HCT116 (cell line): ENCODE data around the gene ZBTB1. TPM values are rescaled to one million over a fixed set of nuclear protein-coding genes. Genes with fewer than 3 reads are reported as not detected.

ENCODE experiments used
- ATAC-seq: fragments of 200-7000 bp; cut with Tn5 transposase; 2 replicates; pipeline ENCODE4 v1.9.1; 2020; ENCODE audit warnings: mild to moderate bottlenecking, moderate library complexity
- BruUV-seq: library from RNA; stranded (reverse); fragments of 400-500 nt; replicated peaks from 2 replicates; lab custom pipeline; 2021; lab: Mats Ljungman, UMichigan
- CTCF ChIA-PET: fragments of 300-600 bp; sonication (Branson Sonifier 250); formaldehyde crosslinking; loops from one replicate; lab custom pipeline; 2021; ENCODE audit warnings: antibody characterized with exemption; lab: Charles Lee
- POLR2A ChIA-PET: fragments of 300-600, 350-600 bp; sonication (Branson Sonifier 250); formaldehyde crosslinking; loops from one replicate; lab custom pipeline; 2021; ENCODE audit warnings: antibody characterized with exemption; lab: Charles Lee
- RAD21 ChIA-PET, 2 experiments: fragments of 300-600 bp; sonication (Branson Sonifier 250); formaldehyde crosslinking; loops; one replicate each; lab custom pipeline; 2023; ENCODE audit warnings: low total read pairs in 2 of 2; ENCODE audit not compliant: uncharacterized antibody in 2 of 2, unreplicated experiment in 2 of 2, low non-redundant PET in 1 of 2; lab: Charles Lee
- DNase-seq: peaks from one replicate; pipeline ENCODE4 v3.0.0-alpha.2; 2010; ENCODE audit warnings: low read depth, low spot score
- H2AFZ ChIP-seq: fragments of 200-600 bp; shearing (Covaris generic), sonication (generic); 2 replicates; pipeline ENCODE4 v1.6.1; 2017; ENCODE audit warnings: low read depth, mixed run types, mixed read lengths, antibody characterized with exemption, low read length; ENCODE audit not compliant: poor library complexity, severe bottlenecking
- H3K27ac ChIP-seq: 2 replicates; pipeline ENCODE4 v1.5.1; 2012; ENCODE audit warnings: low read depth, low read length
- H3K27me3 ChIP-seq: fragments of 200-600 bp; sonication (generic); 2 replicates; pipeline ENCODE4 v1.6.1; 2016; ENCODE audit warnings: mixed run types, low read length, mixed read lengths; ENCODE audit not compliant: insufficient read depth
- H3K36me3 ChIP-seq, 2 experiments: fragments of 200-500 bp in 1 of 2; fragments of 200-600 bp in 1 of 2; sonication (Bioruptor generic) in 1 of 2; sonication (generic) in 1 of 2; 2 replicates each; pipeline versions ENCODE4 v1.5.1 to v1.6.1; 2014 to 2016; ENCODE audit warnings: low read length in 2 of 2, inconsistent platforms in 1 of 2, mixed read lengths in 1 of 2, mixed run types in 1 of 2; ENCODE audit not compliant: insufficient read depth in 2 of 2, control insufficient read depth in 1 of 2
- H3K4me1 ChIP-seq, 2 experiments: fragments of 200-600 bp in 1 of 2; sonication (generic) in 1 of 2; 2 replicates each; pipeline versions ENCODE4 v1.5.1 to v1.6.1; 2012 to 2017; ENCODE audit warnings: low read length in 2 of 2, inconsistent platforms in 1 of 2, mild to moderate bottlenecking in 1 of 2, mixed read lengths in 1 of 2, mixed run types in 1 of 2, moderate library complexity in 1 of 2; ENCODE audit not compliant: insufficient read depth in 2 of 2, control insufficient read depth in 1 of 2
- H3K4me2 ChIP-seq: fragments of 200-600 bp; sonication (generic); 2 replicates; pipeline ENCODE4 v1.6.1; 2017; ENCODE audit warnings: mixed run types, low read length, mixed read lengths
- H3K4me3 ChIP-seq, 2 experiments: fragments of 200-600 bp in 1 of 2; sonication (generic) in 1 of 2; replicated peaks in 1 of 2; 2 replicates each; pipeline ENCODE4 v1.5.1; 2011 to 2016; ENCODE audit warnings: low read length in 2 of 2, control low read depth in 1 of 2, low read depth in 1 of 2, mild to moderate bottlenecking in 1 of 2, mixed read lengths in 1 of 2, mixed run types in 1 of 2
- H3K79me2 ChIP-seq: fragments of 200-600 bp; sonication (generic); 2 replicates; pipeline ENCODE4 v1.6.1; 2017; ENCODE audit warnings: mild to moderate bottlenecking, mixed run types, low read length, moderate library complexity, mixed read lengths; ENCODE audit not compliant: insufficient read depth
- H3K9ac ChIP-seq: fragments of 200-600 bp; sonication (generic); 2 replicates; pipeline ENCODE4 v1.6.1; 2016; ENCODE audit warnings: low read length, mixed read lengths
- H3K9me2 ChIP-seq: fragments of 200-600 bp; sonication (generic), shearing (Covaris generic); 2 replicates; pipeline ENCODE4 v1.6.1; 2017; ENCODE audit warnings: mixed run types, mild to moderate bottlenecking, moderate library complexity; ENCODE audit not compliant: insufficient read depth
- H3K9me3 ChIP-seq, 2 experiments: fragments of 200-500 bp in 1 of 2; fragments of 200-600 bp in 1 of 2; sonication (Bioruptor generic) in 1 of 2; sonication (generic) in 1 of 2; 2 replicates each; pipeline ENCODE4 v1.6.1; 2014 to 2017; ENCODE audit warnings: low read length in 2 of 2, mixed read lengths in 2 of 2, inconsistent platforms in 1 of 2, low read depth in 1 of 2, mild to moderate bottlenecking in 1 of 2, mixed run types in 1 of 2, moderate library complexity in 1 of 2; ENCODE audit not compliant: control insufficient read depth in 1 of 2, insufficient read depth in 1 of 2
- H4K20me1 ChIP-seq: fragments of 200-600 bp; sonication (generic), shearing (Covaris generic); 2 replicates; pipeline ENCODE4 v1.6.1; 2017; ENCODE audit warnings: mixed run types, mild to moderate bottlenecking, moderate library complexity; ENCODE audit not compliant: insufficient read depth
- ATF3 ChIP-seq: IDR thresholded peaks from 2 replicates; pipeline ENCODE4 v1.6.1; 2012
- CBX3 ChIP-seq: IDR thresholded peaks from 2 replicates; pipeline ENCODE4 v1.6.1; 2012; ENCODE audit warnings: low read depth
- CTCF ChIP-seq, 3 experiments: fragments of 200-600 bp in 1 of 3; sonication (generic) in 1 of 3; IDR thresholded peaks in 2 of 3; conservative IDR thresholded peaks in 1 of 3; 2 replicates each; pipeline ENCODE4 v1.5.1; 2012 to 2017; ENCODE audit warnings: low read depth in 2 of 3, low read length in 2 of 3, antibody characterized with exemption in 1 of 3, borderline replicate concordance in 1 of 3, control low read depth in 1 of 3, mild to moderate bottlenecking in 1 of 3, mixed read lengths in 1 of 3, mixed run types in 1 of 3, moderate library complexity in 1 of 3; ENCODE audit not compliant: insufficient read depth in 1 of 3
- EGR1 ChIP-seq: IDR thresholded peaks from 2 replicates; pipeline ENCODE4 v1.6.1; 2012; ENCODE audit warnings: low read depth
- EZH2 ChIP-seq: fragments of 200-600 bp; sonication (generic); IDR thresholded peaks from 2 replicates; pipeline ENCODE4 v1.6.1; 2017; ENCODE audit warnings: antibody characterized with exemption, mixed run types
- EZH2phosphoT487 ChIP-seq: fragments of 200-600 bp; IDR thresholded peaks from 2 replicates; pipeline ENCODE4 v1.6.1; 2018; ENCODE audit warnings: antibody characterized with exemption, borderline replicate concordance
- FOSL1 ChIP-seq: IDR thresholded peaks from 2 replicates; pipeline ENCODE4 v1.6.1; 2012; ENCODE audit warnings: low read depth
- MAX ChIP-seq: IDR thresholded peaks from 2 replicates; pipeline ENCODE4 v1.6.1; 2012
- POLR2A ChIP-seq: IDR thresholded peaks from 2 replicates; pipeline ENCODE4 v1.7.0; 2011; ENCODE audit warnings: borderline replicate concordance; ENCODE audit not compliant: insufficient read depth, insufficient read length; ENCODE audit errors: extremely low read depth
- RAD21 ChIP-seq: IDR thresholded peaks from 2 replicates; pipeline ENCODE4 v1.6.1; 2012; ENCODE audit warnings: low read depth, mild to moderate bottlenecking
- SIN3A ChIP-seq: IDR thresholded peaks from 2 replicates; pipeline ENCODE4 v1.6.1; 2012; ENCODE audit warnings: low read depth
- SP1 ChIP-seq: IDR thresholded peaks from 2 replicates; pipeline ENCODE4 v1.6.1; 2012; ENCODE audit warnings: low read depth
- TCF7L2 ChIP-seq: IDR thresholded peaks from 2 replicates; pipeline ENCODE4 v1.7.0; 2011; ENCODE audit warnings: borderline replicate concordance, inconsistent platforms; ENCODE audit not compliant: insufficient read depth, insufficient read length; ENCODE audit errors: extremely low read depth
- YY1 ChIP-seq: IDR thresholded peaks from 2 replicates; pipeline ENCODE4 v1.6.1; 2011; ENCODE audit warnings: low read length, low read depth, moderate library complexity, mild to moderate bottlenecking; ENCODE audit not compliant: insufficient replicate concordance; ENCODE audit errors: extremely low read depth
- ZFX ChIP-seq: fragments of 450-650 bp; IDR thresholded peaks from 2 replicates; pipeline ENCODE4 v1.6.1; 2017
- ZNF274 ChIP-seq: fragments of 200-500 bp; sonication (Bioruptor generic); IDR thresholded peaks from 2 replicates; pipeline ENCODE4 v1.6.1; 2014; ENCODE audit warnings: mild to moderate bottlenecking, low read depth, low read length, inconsistent platforms
- intact Hi-C: fragments of 100-400 bp; cut with micrococcal nuclease; formaldehyde crosslinking; loops from 2 replicates; pipeline ENCODE4 v1.10.0; 2022
- total RNA-seq: library from RNA; stranded (reverse); gene quantifications from one replicate; pipeline ENCODE4 v1.2.1, GENCODE V29; 2021; ENCODE audit not compliant: unreplicated experiment

Gene ZBTB1
- total RNA-seq, 1 experiment from 2014 or later = 20.6 TPM

- intact Hi-C loops = no loop called here
- ATAC-seq (no peak), DNase-seq (no peak)
- H3K27me3 ChIP-seq = no peaks in the 10 kb centered on the region
- H2AFZ ChIP-seq = no peak overlapping the region
- no peaks in the 10 kb centered on the region for H3K9me2 ChIP-seq
- no peak overlapping the region for H3K9ac ChIP-seq
- no peaks in the 10 kb centered on the region for H4K20me1 ChIP-seq
- no peak overlapping the region for H3K27ac ChIP-seq
- no peak overlapping the region for H3K4me3 ChIP-seq
- CTCF ChIA-PET = interaction anchor here (1.0 kb wide), 1 partner anchor 81 kb away, joined by 3 read pairs; no protein-coding TSS in a partner anchor
- no TSS peak for BruUV-seq
- H3K4me2 ChIP-seq = no peak overlapping the region
- no peaks in the 10 kb centered on the region for H3K36me3 ChIP-seq
- POLR2A ChIA-PET = no interaction called here
- RAD21 ChIA-PET = no interaction called here
- no peaks in the 10 kb centered on the region for H3K9me3 ChIP-seq
- H3K79me2 ChIP-seq = no peaks in the 10 kb centered on the region
- H3K4me1 ChIP-seq = no peaks in the 10 kb centered on the region
- TF ChIP-seq EZH2phosphoT487 (no peak), FOSL1 (no peak), YY1 (no peak), CBX3 (no peak), TCF7L2 (no peak), ATF3 (no peak), POLR2A (no peak), ZFX (no peak), EGR1 (no peak), EZH2 (no peak), ZNF274 (no peak), CTCF (IDR thresholded peaks at IDR 0.05 in 2 of 3, conservative IDR thresholded peaks at IDR 0.05 in 1 of 3; ENCODE audit: borderline replicate concordance in 1 of 3, insufficient read depth in 1 of 3, low read depth in 2 of 3, low read length in 2 of 3) (no peak), MAX (no peak), SIN3A (no peak), SP1 (no peak), RAD21 (no peak)
Observed at GRCh38 chr14:64554556-64554955, 50.0 kb downstream of the ZBTB1 start.
